Heart left ventricle (tissue), 13 donors: ENCODE results near the gene LINGO1.

Source experiments
- POLR2A ChIP-seq, 2 donors: fragments of 450-650 bp; IDR thresholded peaks; one replicate each; pipeline ENCODE4 v1.6.1; 2017; ENCODE audit warnings: antibody characterized with exemption in 2 of 2, mild to moderate bottlenecking in 2 of 2, moderate library complexity in 2 of 2
- TF ChIP-seq, protein P1 (sequence below), 12 donors: fragments of 200-600 bp; sonication (generic) in 4 of 12; IDR thresholded peaks; one replicate each; pipeline versions ENCODE4 v1.5.0 to v1.8.0; 2018 to 2022; ENCODE audit warnings: antibody characterized with exemption in 12 of 12, mild to moderate bottlenecking in 5 of 12
- donor health status: ischemic (EF 13 %, LVEDD 7.1; RV severe dilation, severe dysfunction).
- donor health status: DM: no; HTN: yes; CAD: no.
- donor health status: DM: no; HTN: no; CAD: no.
- donor health status: ischemic (EF 25% LVEDD 6.9; RV normal size, moderate dysfunction).
- donor health status: ischemic (EF 25% LVEDD 5.7; RV mildly dilated, moderate dysfunction).
- donor health status: ischemic (EF 35%, LVEDD 5.7; RV mildly dilated, moderate dysfunction).
- donor health status: nonischemic (EF 11% LVEDD 7.7; RV severe dilation, severe dysfunction).
- donor health status: DM: yes; HTN: yes; CAD: no.
- donor health status: PGD.
- donor health status: ischemic (EF 29% LVEDD 5.4; RV normal size, mild dysfunction).
- donor health status: nonischemic (EF 23%, LVEDD 6.1; RV moderate dilation, normal function).

DNA sequence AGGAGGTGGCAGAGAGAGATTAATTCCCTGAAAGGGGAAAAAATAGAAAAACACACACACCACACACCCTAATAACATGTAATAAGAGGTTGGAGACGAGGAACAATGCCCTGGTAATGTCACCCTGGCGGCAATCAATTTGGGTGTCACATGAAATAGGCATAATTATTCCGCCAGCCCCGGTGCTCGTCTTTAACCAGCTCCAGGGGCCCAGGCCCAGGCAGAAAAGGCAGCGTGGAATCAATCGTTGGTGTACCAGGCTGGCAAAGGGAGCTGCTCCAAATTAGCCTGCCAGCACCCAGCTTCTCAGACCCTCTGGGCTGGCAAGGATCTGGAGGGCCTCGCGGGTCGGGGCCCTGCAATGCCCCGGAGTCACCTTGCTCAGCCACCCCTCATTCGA lies 5.6 kb downstream of the LINGO1 start:
- TF ChIP-seq, protein P1, sequence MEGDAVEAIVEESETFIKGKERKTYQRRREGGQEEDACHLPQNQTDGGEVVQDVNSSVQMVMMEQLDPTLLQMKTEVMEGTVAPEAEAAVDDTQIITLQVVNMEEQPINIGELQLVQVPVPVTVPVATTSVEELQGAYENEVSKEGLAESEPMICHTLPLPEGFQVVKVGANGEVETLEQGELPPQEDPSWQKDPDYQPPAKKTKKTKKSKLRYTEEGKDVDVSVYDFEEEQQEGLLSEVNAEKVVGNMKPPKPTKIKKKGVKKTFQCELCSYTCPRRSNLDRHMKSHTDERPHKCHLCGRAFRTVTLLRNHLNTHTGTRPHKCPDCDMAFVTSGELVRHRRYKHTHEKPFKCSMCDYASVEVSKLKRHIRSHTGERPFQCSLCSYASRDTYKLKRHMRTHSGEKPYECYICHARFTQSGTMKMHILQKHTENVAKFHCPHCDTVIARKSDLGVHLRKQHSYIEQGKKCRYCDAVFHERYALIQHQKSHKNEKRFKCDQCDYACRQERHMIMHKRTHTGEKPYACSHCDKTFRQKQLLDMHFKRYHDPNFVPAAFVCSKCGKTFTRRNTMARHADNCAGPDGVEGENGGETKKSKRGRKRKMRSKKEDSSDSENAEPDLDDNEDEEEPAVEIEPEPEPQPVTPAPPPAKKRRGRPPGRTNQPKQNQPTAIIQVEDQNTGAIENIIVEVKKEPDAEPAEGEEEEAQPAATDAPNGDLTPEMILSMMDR (IDR thresholded peaks at IDR 0.05) = no peak
- TF ChIP-seq POLR2A (IDR thresholded peaks at IDR 0.05) = no peak
